GM12873 (cell line): ENCODE results near the gene BTBD9.

Source experiments
- TF ChIP-seq, protein P1 (sequence below): IDR thresholded peaks from 2 replicates; pipeline ENCODE4 v1.5.1; 2012; ENCODE audit warnings: low read depth, mild to moderate bottlenecking, moderate library complexity, low read length, control low read depth; ENCODE audit not compliant: insufficient read depth; ENCODE audit errors: missing control alignments

Gene BTBD9

GRCh38 chr6:38146734-38147027, 493.0 kb downstream of the BTBD9 start:
- TF ChIP-seq, protein P1, sequence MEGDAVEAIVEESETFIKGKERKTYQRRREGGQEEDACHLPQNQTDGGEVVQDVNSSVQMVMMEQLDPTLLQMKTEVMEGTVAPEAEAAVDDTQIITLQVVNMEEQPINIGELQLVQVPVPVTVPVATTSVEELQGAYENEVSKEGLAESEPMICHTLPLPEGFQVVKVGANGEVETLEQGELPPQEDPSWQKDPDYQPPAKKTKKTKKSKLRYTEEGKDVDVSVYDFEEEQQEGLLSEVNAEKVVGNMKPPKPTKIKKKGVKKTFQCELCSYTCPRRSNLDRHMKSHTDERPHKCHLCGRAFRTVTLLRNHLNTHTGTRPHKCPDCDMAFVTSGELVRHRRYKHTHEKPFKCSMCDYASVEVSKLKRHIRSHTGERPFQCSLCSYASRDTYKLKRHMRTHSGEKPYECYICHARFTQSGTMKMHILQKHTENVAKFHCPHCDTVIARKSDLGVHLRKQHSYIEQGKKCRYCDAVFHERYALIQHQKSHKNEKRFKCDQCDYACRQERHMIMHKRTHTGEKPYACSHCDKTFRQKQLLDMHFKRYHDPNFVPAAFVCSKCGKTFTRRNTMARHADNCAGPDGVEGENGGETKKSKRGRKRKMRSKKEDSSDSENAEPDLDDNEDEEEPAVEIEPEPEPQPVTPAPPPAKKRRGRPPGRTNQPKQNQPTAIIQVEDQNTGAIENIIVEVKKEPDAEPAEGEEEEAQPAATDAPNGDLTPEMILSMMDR: no peak

DNA sequence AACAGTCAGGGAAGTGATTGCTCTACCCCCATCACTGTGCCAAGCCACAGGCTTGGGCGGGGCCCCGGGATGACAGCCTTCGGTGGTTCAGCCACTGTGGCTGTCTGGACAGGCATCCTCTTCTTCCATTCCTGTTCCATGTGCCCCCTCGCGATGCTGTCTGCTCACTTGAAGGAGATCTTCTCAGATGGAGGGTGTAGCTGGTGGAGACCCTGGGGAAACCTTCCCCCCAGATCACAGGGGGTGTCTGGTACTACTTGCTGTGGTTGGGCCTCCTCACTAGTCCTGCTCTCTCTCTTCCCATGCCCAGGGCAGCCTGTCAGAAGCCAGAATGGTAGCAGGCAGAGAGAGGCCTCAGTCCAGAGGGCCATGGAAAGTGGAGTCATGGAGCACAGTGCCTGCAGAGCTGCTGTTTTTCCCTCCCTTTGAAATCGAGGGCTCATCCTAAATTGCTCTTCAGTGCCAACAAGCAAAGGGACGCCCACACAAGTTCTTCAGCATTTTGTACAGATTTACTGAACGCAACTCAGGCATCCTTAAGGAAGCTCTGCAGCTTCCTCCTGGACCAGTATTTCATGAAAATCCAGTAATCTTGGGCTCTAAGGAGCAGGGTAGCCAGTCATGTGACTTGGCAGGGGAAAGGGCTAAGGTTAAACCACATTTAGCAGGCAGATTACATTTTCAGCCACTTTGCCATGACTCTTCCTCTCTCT, 493.6 kb downstream of the BTBD9 start:
- TF ChIP-seq, protein P1: no peak

DNA sequence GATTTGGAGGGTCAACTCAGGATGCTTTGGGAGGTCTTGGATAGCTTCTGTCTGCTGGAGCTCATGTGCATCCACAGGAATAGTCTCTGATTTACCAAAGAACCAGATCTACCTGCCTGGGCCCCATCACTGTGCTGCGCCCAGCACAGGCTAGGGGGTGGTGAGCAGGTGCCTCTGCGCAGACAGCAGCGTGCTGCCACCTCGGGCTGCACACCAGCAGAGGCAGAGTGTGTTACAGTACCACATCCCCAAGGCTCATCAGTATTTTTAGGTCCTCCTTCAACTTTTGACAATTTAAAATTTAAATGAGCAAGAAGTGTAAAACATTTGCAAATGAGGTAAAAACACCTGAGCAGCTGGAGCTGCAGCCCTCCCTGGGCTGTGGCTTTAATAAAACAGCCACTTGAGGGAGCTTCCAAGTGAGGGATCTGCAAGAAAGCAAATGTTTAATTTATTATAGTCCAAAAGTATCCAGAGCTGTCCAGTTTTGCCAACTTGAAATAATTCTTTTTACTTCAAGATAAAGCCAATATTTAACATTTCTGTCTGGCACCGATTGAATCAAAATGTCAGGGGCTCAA, 495.3 kb downstream of the BTBD9 start:
- TF ChIP-seq, protein P1: no peak

DNA sequence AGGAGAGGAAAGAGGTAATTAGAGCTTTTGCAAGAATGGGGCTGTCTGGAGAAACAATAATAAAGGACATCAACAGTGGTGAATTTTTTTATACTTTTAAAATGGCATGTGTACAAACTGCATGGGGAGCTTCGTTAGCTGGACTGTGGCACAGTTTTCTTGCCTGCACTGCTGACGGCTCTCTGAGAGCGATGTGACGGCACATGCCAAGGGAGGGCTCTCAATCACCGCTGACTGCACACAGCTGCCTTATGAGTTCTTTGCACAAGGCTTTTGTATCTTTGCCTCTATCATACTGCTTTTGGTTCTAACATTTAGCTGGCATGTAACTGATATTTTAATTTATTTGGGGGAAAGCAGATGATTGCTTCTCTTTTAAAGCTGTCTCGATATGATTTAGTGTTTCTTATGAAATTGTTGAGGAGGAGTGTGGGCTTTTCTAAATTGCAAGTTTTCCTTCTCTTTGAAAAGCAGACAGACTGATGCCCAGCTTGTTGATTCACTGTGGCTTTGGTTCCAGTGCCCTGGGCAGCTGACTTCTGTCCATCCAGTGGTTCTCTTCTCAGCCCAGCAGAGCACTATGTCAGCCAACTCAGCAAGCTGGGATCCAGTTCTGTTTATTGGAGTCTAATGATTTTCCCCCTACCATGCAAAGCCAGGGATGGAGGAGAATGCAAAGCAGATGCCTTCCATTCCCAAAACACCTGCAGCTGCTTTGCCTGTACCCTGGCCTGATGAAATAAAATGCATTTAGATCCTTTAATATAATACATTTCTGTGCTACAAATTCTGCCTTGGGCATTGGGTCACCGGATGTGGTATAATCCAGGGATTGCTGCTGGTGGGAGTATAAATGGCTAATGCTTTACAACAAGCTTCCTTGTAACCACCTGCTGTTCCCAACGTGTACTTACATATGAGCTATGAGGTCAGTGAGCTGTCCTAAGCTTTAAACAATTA, 496.3 kb downstream of the BTBD9 start:
- TF ChIP-seq, protein P1: no peak

DNA sequence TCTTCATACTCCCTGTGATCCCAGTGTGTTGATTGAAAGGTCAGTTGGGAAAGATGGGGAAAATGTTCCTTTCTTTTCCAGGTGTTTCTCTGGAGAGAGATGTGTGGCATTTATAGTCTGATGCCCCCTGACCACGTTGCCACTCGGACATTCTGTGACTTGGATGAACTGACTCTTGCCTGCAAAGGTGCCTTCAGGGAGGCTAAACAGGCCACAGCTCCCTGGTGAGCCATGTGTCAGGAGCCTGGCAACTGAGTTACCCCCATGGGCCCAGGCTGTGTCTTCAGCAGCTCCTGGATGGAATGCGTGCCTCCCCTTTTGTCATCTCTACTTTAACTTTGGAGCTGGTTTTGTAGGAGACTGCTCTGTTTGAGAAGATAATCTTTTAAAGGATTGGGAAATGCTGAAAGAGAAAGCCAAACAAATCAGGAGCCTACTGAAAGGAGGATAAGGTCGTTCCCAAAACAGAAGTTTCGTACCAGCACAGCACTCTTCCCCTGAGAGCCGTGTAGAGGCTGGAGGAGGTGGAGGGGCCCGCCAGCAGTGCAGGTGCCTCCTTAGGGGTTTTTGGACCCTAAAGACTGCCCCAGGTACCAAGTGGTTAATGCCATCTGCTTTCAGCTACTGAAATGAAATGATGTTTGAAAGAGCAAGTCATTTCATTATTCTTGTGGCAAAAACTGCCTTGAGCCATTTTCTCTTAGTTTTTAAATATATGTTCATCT, 497.4 kb downstream of the BTBD9 start:
- TF ChIP-seq, protein P1: no peak

DNA sequence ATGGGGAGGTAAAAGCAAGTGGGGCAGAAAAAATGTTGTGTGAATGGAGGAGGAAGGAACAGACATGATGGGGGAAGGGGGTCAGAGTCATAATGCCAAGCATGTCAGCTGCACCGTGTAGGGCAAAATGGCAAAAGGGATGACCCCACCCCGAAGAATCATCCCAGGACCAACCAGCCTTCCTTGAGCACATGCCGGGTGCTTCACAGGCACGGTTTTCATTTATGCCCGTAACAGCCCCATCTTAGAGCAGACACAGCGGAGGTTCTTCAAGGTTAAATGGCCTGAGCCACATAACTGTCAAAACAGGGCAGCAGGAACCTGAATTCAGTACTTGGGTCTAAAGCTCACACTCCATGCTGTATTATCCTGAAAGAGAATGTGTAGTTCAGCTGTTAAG, 498.0 kb downstream of the BTBD9 start:
- TF ChIP-seq, protein P1: no peak
